ENCODE results near the gene C17orf107.
A peak's percentile ranks its signal among the peaks of the same experiment; 100 is the strongest.

Gene C17orf107

DNA sequence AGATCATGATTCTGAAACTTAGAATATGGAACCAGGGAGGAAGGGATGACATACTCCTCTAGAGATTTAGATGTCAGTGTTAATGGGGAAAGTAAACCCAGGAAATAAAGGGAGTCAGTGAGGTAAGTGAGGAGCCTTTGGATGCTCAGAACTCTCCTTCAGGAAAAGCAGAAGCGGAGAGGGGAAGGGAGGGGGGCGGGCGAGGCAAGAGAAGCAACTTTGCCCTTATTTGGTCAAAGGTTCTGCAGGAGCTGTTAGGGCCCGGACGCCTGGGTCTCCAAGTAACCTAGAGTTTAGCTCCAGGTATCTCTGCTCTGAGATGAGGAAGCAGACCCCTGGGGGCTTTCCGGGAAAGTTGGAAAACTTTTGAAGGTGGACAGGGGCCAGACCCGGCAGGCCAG lies 47.7 kb downstream of the C17orf107 start:
- DNase-seq (ENCODE audit: insufficient read length, low spot score) (no peak), FAIRE-seq (peak; percentile 18)

- no peak for DNase-seq (ENCODE audit: insufficient read length, low spot score)
- FAIRE-seq = peak; percentile 78
Measured at GRCh38 chr17:4947411-4948165, 48.3 kb downstream of the C17orf107 start.

DNA sequence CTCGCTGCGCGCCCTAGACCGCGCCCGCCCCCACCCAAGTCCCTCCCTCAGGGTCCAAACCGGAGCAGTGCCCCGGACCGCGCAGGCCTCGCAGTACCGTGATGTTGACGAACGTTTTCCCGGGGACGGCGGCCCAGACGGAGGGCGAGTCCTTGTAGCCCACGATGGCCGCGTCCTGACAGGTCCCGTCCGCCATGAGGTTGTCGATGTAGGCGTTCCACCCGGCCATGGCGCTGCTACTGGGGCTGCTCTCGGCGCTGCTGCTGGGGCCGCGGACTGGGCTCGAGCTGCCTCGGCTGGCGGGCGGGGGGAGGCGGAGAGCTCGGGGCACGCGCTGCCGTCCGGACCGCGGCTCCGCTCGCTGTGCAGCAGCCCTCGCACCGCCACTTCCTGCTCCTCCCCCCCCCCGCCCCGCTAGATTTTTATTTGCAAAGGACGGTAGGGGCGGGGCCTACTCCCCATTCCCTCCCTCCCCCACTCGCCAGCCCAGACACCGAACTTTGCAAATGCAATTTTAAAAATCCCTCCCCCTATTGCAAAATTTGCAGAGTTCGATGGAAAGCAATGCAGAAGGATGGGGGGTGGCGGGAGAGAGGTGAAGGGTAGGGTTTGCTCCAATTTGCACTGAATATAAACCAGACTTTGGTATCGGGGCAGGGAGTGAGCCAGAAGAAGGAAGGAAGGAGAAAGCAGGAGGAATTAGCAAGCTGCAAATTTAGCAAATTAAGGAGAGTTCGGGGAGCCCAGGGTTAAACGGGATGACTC lies 49.0 kb downstream of the C17orf107 start, which contains the start of gene PFN1:
PFN1 (minus strand) TSS at position 365 of the 765 bp plus-strand sequence; CDS start at position 229, 136 bp downstream.
- FAIRE-seq = no peak
- DNase-seq (ENCODE audit: insufficient read length, low spot score) = peak; percentile 73

DNA sequence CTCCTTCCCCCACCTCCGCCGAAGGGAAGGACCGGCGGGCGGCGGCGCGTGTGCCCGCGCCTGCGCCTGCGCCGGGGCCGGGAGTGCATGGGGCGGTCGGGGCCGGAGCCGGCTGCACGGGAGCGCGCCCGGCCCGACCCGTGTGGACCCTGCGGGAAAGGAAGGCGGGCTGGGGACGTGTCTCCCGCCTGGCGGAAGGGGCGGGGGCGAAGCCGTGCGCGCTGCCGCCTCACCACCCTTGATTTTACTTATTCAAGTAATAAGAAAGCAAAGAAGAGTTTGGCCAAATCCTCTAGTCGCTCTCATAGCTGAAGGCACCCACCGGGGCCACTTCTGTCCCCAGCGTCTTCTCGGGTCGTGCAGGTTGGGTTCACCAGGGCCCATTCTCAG lies 49.6 kb downstream of the C17orf107 start:
- DNase-seq (ENCODE audit: insufficient read length, low spot score) (peak; percentile 74), FAIRE-seq (peak; percentile 92)

- peak; percentile 82 for DNase-seq (ENCODE audit: insufficient read length, low spot score)
- peak; percentile 4 for FAIRE-seq
Measured at GRCh38 chr17:4949321-4950074, 50.2 kb downstream of the C17orf107 start.

DNA sequence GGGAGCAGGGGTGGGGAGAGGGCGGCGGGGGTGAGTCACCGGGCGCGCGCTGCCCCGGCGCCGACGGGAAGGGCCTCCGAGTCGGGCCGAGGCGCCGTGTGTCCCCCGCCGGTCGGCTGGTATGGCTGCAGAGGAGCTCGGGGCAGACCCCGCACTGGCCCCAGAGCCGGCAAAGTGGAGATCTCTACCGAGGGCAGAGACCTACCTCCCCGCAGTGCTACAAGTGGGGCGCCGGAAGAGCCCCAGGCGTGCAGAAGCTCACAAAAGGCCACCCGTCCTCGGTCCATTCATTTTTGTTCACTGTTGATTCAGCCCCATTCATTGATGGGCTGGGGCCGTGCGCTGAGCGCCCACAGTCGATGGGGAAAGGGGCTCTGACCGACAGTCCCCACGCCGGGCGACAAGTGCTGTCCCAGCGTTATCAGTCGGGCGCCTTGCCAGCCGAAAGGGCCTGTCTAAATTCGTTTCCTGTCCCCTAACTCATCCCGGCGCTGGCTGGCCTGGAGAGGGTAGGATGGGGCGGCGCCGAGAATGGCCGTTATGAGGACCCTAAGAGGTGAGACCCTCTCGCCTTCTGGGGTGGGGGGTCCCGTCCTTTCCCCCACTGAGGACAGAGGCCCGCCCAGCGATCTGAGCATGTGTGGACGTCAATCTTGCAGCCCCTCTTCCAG lies 50.9 kb downstream of the C17orf107 start:
- FAIRE-seq = peak; percentile 68
- no peak for DNase-seq (ENCODE audit: insufficient read length, low spot score)

DNA sequence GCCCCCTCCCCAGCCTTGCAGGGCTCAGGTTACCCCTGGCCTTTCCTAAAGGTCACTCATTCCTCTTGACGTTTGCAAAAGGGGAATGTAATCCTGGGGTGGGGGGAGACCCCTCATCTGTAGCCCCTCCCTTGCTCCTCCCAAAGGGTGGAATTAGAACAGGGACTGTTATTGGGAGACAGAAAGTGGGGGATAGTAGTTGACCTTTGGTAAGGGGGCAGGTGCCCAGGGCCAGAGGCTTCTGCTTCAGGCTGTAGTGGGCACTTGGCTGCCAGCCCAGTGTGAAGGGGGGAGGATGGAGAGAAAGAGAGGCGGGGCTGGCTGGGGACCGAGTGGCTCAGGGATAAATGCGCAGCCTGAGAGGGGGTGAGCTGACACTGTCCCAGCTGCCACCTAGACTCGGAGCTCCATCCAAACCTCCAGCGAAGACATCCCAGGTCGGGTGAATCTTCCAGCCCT lies 51.4 kb downstream of the C17orf107 start, which contains the start of gene ENO3:
ENO3 (plus strand) TSS at position 374 of the 459 bp plus-strand sequence. CDS start 711 bp downstream, outside the sequence.
- no peak for DNase-seq (ENCODE audit: insufficient read length, low spot score)
- no peak for FAIRE-seq

- DNase-seq (ENCODE audit: insufficient read length, low spot score) (no peak), FAIRE-seq (no peak)
Measured at GRCh38 chr17:4951486-4951885, 52.1 kb downstream of the C17orf107 start.

Data from GM19239 (cell line).